Measurements from ENCODE around the gene DEPDC5.
A peak's percentile ranks its signal among the peaks of the same experiment; 100 is the strongest.

Gene DEPDC5

DNA sequence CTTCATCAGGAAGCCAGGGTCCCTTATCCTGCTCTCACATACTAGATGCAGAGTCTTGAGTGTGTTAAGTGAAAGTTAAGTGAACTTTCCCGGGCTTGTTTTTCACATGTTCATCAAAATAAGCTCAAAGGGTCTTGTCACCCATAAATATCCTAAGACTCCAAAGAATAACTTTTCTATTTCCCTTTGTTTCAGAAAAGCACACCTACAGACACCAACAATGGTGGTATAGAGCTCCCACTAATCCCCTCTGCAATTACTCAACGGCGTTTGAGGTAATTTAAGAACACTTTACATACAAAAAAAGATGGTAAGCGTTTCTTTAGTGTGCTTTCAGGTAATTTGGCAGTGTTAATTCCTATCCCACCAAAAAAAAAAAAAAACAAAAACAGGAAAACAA, 6.4 kb upstream of the DEPDC5 start:
- no peak overlapping the region for H3K4me2 ChIP-seq (ENCODE audit: low read length)
- H3K27me3 ChIP-seq (ENCODE audit: control insufficient read depth, insufficient read depth, low read length) = no peaks in the 10 kb centered on the region
- H3K36me3 ChIP-seq (ENCODE audit: control insufficient read depth, insufficient read depth, low read length) = no peaks in the 10 kb centered on the region
- H3K4me3 ChIP-seq (ENCODE audit: low read depth, low read length) = no peak overlapping the region
- H2AFZ ChIP-seq = no peak overlapping the region
- no peak overlapping the region for H3K27ac ChIP-seq
- H3K4me1 ChIP-seq = peaks cover 2% of the 10 kb centered on the region
- H3K9me3 ChIP-seq (ENCODE audit: control insufficient read depth, low read length) = no peaks in the 10 kb centered on the region
- TF ChIP-seq, protein P1, sequence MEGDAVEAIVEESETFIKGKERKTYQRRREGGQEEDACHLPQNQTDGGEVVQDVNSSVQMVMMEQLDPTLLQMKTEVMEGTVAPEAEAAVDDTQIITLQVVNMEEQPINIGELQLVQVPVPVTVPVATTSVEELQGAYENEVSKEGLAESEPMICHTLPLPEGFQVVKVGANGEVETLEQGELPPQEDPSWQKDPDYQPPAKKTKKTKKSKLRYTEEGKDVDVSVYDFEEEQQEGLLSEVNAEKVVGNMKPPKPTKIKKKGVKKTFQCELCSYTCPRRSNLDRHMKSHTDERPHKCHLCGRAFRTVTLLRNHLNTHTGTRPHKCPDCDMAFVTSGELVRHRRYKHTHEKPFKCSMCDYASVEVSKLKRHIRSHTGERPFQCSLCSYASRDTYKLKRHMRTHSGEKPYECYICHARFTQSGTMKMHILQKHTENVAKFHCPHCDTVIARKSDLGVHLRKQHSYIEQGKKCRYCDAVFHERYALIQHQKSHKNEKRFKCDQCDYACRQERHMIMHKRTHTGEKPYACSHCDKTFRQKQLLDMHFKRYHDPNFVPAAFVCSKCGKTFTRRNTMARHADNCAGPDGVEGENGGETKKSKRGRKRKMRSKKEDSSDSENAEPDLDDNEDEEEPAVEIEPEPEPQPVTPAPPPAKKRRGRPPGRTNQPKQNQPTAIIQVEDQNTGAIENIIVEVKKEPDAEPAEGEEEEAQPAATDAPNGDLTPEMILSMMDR (IDR thresholded peaks at IDR 0.05) = no peak
- H3K79me2 ChIP-seq = peaks cover 17% of the 10 kb centered on the region
- no peak overlapping the region for H3K9ac ChIP-seq

DNA sequence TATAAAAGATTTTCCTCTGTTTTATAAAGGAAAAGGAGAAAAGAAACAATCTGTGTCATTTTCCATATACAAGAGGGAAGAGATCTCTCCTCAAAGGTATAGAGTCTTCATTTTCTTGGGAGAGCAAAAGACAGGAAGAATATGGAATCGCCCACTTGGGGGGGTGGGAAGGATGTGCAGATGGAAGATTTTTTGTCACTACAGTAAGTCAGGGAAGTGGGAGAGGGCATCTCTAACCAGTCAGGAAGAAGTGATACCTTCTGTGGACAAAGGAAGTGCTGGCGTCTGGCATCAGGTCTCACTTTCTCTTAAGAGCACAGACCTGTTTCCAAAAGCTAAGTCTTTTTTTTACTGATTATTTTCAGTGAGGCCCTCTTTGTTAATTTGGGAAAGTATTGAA, 5.3 kb upstream of the DEPDC5 start:
- Histone ChIP-seq H3K27me3 (ENCODE audit: control insufficient read depth, insufficient read depth, low read length) (no peaks in the 10 kb centered on the region), H3K36me3 (ENCODE audit: control insufficient read depth, insufficient read depth, low read length) (no peaks in the 10 kb centered on the region), H3K27ac (no peak overlapping the region), H3K4me3 (ENCODE audit: low read depth, low read length) (peak overlapping the region; percentile 98), H3K79me2 (peaks cover 11% of the 10 kb centered on the region), H3K9ac (no peak overlapping the region), H3K4me2 (ENCODE audit: low read length) (peak overlapping the region; percentile 94), H3K4me1 (peaks cover 4% of the 10 kb centered on the region), H2AFZ (no peak overlapping the region), H3K9me3 (ENCODE audit: control insufficient read depth, low read length) (no peaks in the 10 kb centered on the region)
- TF ChIP-seq, protein P1 (IDR thresholded peaks at IDR 0.05) = no peak

DNA sequence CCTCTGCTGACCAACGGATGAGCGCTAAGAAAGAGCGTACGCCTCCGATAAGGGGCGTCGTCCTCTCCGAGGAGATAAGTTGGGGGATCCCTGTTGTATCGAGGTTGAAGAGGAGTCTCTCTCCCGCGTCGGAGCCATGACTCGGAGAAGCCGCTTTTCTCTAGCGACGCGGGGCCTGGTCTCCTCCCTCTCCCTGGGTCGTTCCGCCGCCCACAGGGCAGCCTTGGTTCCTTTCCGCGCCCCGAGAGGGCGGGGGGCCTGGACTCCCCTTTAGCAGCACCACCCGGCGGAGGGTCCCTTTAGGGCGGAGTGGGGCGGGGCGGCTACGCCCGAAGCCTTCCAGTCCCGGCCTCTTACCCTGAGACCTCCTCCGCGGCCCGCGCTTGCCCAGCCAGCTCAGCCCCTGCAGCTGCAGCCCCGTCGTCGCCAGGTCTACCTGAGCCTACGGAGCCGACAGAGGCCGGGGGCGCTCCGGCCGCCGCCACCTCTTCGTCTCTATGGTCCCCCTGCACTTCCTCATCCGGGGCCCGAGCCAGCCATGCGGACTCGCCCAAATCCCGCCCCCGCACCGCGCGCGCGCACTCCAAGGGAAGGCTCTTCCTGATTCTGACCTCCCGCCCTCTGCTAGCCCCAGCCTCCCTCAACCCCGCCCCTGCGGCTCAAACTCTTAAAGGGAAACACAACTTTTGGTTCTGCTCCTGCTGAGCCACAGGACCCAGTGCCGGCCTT, 4.0 kb upstream of the DEPDC5 start, which contains the start of gene PRR14L:
Gene PRR14L (minus strand): TSS at position 497 of the 729 bp plus-strand sequence. CDS start 11,272 bp downstream, outside the sequence.
- peak within 1 kb of the TSS; percentile 76 for H3K9ac ChIP-seq
- H2AFZ ChIP-seq = peak within 1 kb of the TSS; percentile 89
- H3K4me1 ChIP-seq = peaks cover 6% of the 10 kb centered on the region
- TF ChIP-seq, protein P1 (IDR thresholded peaks at IDR 0.05) = no peak
- no peaks in the 10 kb centered on the region for H3K27me3 ChIP-seq (ENCODE audit: control insufficient read depth, insufficient read depth, low read length)
- H3K4me2 ChIP-seq (ENCODE audit: low read length) = peak within 1 kb of the TSS; percentile 94
- no peaks in the 10 kb centered on the region for H3K9me3 ChIP-seq (ENCODE audit: control insufficient read depth, low read length)
- H3K79me2 ChIP-seq = peaks cover 11% of the 10 kb centered on the region
- H3K36me3 ChIP-seq (ENCODE audit: control insufficient read depth, insufficient read depth, low read length) = no peaks in the 10 kb centered on the region
- H3K27ac ChIP-seq = peak within 1 kb of the TSS; percentile 86
- peak within 1 kb of the TSS; percentile 98 for H3K4me3 ChIP-seq (ENCODE audit: low read depth, low read length)

DNA sequence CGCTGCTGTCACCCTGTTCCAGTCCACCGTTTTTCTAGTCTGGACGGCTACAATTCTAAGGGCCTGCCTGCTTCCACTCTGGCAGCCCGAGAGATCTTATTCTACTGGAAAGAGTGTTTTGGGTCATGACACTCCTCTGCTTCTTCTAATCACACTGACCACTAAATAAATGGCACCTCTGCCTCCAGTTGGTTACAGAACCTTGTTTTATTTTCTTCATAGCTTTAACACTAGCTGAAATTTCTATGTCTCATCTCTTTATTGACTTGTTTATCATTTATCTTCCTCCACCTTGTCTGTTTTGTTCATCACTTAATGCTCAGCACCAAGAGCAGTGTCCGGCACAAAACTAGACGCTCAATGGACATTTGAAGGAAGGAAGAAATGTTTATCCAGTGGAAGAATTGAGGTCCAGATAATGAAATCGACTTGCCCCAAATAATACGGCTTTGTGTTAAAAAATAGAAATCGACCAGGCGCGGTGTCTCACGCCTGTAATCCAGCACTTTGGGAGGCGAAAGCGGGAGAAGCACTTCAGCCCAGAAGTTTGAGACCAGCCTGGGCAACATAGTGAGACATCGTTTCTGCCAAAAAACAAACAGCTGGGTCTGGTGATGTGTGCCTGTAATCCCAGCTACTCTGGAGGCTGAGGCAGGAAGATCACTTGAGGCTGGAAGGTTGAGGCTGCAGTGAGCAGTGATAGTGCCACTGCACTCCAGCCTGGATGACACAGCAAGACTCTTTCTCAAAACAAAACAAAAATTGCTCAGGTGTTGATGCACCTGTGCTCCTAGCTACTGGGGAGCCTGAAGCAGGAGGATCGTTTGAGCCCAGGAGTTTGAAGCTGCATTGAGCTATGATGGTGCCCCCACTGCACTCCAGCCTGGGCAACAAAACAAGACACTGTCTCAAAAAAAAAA, 3.2 kb upstream of the DEPDC5 start:
- Histone ChIP-seq H3K27me3 (ENCODE audit: control insufficient read depth, insufficient read depth, low read length) (no peaks in the 10 kb centered on the region), H3K9me3 (ENCODE audit: control insufficient read depth, low read length) (no peaks in the 10 kb centered on the region), H3K4me2 (ENCODE audit: low read length) (peak overlapping the region; percentile 79), H3K4me1 (peaks cover 7% of the 10 kb centered on the region), H3K9ac (no peak overlapping the region), H3K36me3 (ENCODE audit: control insufficient read depth, insufficient read depth, low read length) (no peaks in the 10 kb centered on the region), H3K27ac (peak overlapping the region; percentile 86), H2AFZ (peak overlapping the region; percentile 89), H3K79me2 (peaks cover 11% of the 10 kb centered on the region), H3K4me3 (ENCODE audit: low read depth, low read length) (peak overlapping the region; percentile 98)
- TF ChIP-seq, protein P1 (IDR thresholded peaks at IDR 0.05) = no peak

Data from parathyroid adenoma (tissue), 2 donors.